ENCODE data around the gene ZNF683.

DNA sequence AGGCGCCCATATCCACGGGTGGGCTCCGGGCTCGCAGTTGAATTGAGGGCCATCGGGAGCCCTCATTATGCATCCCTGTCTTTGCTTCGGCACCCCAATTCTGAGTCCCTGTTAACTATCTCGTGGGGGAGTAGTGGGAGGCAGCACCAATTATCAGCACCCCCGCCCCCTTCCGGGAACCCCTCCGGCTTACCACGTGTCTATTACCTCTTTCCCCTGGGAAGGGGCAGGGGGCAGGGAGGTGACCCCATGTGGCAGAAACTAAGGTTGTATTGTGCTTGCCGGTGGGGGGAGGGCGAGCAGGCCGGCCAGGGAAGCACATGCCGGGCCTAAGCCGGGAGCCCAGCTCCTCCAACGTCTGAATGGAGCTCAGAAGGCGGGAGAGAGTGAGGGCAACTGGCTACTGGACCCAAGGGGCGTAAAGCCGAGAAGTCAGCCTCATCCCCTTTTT lies 39.1 kb upstream of the ZNF683 start:
- TF ChIP-seq, protein P1, sequence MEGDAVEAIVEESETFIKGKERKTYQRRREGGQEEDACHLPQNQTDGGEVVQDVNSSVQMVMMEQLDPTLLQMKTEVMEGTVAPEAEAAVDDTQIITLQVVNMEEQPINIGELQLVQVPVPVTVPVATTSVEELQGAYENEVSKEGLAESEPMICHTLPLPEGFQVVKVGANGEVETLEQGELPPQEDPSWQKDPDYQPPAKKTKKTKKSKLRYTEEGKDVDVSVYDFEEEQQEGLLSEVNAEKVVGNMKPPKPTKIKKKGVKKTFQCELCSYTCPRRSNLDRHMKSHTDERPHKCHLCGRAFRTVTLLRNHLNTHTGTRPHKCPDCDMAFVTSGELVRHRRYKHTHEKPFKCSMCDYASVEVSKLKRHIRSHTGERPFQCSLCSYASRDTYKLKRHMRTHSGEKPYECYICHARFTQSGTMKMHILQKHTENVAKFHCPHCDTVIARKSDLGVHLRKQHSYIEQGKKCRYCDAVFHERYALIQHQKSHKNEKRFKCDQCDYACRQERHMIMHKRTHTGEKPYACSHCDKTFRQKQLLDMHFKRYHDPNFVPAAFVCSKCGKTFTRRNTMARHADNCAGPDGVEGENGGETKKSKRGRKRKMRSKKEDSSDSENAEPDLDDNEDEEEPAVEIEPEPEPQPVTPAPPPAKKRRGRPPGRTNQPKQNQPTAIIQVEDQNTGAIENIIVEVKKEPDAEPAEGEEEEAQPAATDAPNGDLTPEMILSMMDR (IDR thresholded peaks at IDR 0.05) = no peak
- TF ChIP-seq POLR2A (IDR thresholded peaks at IDR 0.05) = no peak
- TF ChIP-seq POLR2AphosphoS5 (IDR thresholded peaks at IDR 0.05) = no peak
